ENCODE measurements around the gene SPATA31D1. TPM values are rescaled to one million over a fixed set of nuclear protein-coding genes. Genes with fewer than 3 reads are reported as not detected.
"Not testable (repeated sequence)": the region's sequence is repeated elsewhere in the genome, so short reads cannot be mapped to it uniquely, and the experiment has no call there.

The SPATA31D1 gene
- not detected for total RNA-seq
- long read RNA-seq, donor 1 = 0 reads
- long read RNA-seq, donor 2 = 0 reads

DNA sequence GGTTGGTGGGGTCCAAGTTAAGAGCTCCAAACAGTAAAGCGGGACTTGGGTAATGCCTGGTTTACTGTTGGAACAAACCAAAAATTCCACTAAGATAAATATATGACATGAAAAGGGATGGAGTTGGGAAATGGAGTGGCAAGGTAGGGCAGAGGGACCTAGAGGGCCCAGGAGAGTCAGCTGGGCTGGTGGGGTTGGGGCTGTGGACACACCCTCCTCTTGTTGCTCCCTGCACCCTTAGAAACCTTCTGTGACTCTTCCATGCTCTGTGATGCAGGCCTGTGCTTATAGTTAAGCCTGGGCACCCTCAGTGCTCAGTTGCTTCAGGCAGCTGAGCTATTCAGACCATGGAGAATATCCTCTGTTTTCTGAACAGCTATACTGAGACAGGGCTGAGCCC, at the start of gene SPATA31D1:
SPATA31D1 (plus strand) TSS at position 301 of the 400 bp plus-strand sequence; CDS start at position 348, 47 bp downstream.
- intact Hi-C loops (cut with DNase I); DNase-seq (ENCODE audit: low spot score): not testable (repeated sequence)

DNA sequence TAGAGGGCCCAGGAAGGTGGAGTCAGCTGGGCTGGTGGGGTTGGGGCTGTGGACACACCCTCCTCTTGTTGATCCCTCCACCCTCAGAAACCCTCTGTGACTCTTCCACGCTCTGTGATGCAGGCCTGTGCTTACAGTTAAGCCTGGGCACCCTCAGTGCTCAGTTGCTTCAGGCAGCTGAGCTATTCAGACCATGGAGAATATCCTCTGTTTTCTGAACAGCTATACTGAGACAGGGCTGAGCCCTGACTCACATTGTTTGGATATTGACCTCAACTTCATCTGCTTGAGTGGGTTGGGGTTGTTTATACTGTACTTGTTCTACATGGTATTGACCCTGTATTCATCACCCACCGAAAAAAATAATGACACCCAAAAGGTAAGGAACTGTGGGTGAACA, 45.2 kb upstream of the SPATA31D1 start, which contains the start of gene SPATA31D3:
SPATA31D3 (plus strand) TSS at position 108 of the 400 bp plus-strand sequence; CDS start at position 194, 86 bp downstream.
- DNase-seq (ENCODE audit: low spot score); intact Hi-C loops (cut with DNase I): not testable (repeated sequence)

- intact Hi-C loops (cut with DNase I); DNase-seq (ENCODE audit: low spot score): not testable (repeated sequence)
Observed at GRCh38 chr9:81948650-81949049, 39.9 kb upstream of the SPATA31D1 start.

DNA sequence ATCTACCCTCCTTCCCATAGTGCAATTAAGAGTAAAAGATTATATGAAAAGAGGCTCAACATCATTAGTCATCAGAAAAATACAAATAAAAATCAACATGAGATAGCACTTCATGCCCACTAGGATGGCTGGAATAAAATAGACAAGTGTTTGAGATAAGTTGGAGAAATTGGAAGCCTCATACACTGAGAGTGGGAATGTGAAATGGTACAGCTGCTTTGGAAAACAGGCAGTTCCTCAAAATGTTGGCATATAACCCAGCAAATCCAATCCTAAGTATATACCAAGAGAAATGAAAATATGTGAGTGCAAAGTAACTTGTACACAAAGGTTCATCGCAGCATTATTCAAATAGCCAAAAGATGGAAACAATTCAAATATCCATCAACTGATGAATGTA, 35.5 kb upstream of the SPATA31D1 start:
- no peak for DNase-seq (ENCODE audit: low spot score)
- intact Hi-C loops (cut with DNase I) = no loop called here

DNA sequence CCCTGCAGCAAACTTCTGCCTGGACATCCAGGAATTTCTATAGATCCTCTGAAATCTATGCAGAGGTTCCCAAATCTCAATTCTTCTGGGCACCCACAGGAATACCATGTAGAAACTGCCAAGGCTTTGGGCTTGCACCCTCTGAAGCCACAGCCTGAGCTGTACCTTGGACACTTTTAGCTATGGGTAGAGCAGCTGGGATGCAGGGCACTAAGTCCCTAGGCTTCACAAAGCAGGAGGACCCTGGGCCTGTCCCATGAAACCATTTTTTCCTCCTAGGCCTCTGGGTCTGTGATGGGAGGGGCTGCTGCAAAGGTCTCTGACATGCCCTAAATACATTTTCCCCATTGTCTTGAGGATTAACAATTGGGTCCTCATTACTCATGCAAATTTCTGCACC, 32.9 kb upstream of the SPATA31D1 start:
- DNase-seq (ENCODE audit: low spot score) = no peak
- intact Hi-C loops (cut with DNase I) = no loop called here

- intact Hi-C loops (cut with DNase I) = no loop called here
- no peak for DNase-seq (ENCODE audit: low spot score)
Observed at GRCh38 chr9:81964218-81965171, 24.1 kb upstream of the SPATA31D1 start.

DNA sequence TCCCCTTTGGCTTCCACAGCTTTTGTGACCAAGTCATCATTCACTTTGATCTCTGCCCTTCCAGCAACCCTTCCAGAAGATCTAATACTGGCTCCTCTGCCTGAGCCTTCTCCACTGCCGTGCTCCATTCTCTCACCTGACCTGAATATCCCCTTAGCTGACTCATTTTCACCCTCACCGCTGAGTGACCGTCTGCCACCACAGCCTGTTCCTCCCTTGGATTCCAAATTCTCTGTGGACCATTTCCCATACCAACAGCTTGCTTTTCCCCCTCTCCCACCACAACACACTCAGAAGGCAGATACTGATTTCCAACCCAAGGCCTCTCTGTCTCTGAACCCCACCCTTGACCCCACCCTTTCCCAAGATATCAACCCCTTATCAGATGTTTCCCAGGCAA, 20.5 kb upstream of the SPATA31D1 start:
- intact Hi-C loops (cut with DNase I) = no loop called here
- no peak for DNase-seq (ENCODE audit: low spot score)

DNA sequence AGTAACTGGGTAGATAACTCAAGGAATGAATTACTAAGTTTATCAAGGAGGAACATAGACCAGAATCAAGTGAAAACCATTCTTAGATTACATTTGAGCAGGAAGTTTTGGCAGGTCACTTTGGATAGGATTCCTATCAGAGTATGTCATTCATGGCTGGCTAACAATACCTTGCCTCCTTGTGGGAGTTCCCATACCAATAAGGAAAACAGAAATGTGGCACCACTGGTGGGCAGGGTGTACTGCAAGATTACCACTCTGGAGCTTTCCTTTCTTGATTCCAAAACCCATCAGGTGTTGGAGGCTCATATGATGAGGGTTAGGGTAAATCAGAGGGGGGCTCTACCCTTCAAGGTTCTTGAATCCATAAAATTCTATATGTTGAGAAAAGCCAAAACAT, 18.6 kb upstream of the SPATA31D1 start:
- DNase-seq (ENCODE audit: low spot score) = no peak

DNA sequence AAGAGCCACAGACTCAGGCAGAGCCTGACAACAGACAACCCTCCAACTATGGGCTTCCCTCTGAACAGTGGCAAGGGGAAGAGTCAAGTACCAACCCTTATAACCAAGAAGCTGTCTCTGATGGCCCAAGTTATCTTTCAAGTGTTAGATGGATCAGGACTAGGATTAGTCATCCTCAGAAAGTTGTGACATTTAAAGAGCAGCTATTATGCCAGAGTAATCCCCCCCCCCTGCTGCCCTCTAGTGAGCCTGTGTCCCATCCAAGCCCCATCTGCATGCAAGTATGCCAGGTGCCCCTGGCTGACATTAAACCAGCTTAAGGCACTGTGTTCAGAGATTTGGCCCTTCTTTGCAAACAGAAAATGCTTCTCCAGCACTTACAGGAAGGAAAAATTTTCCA, 16.8 kb upstream of the SPATA31D1 start:
- intact Hi-C loops (cut with DNase I) = no loop called here
- no peak for DNase-seq (ENCODE audit: low spot score)

More for the DNA sequence above, 18.6 kb upstream of the SPATA31D1 start:
- intact Hi-C loops (cut with DNase I) = loop anchor here in 1 of 2 donors (1.0 kb wide), 1 partner anchor 48 kb away; no protein-coding TSS in a partner anchor

DNA sequence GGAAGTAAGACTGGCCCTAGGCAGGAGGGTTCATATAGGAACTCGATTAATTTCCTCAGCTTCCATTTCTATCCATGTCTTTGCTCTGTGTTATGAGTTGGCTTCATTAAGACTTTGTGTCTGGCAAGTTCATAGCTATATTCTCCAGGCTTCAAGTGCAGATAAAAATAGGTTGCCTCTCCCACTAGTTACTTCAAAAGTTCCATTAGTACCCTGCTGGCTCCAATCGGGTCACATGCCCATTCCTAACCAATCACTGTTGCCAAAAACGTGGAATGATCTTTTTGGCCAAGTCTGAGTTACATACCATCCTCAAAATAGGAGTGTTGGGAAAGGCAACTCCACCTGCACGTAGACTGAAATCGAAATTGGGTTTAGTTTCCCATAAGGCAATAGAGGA, 13.8 kb upstream of the SPATA31D1 start:
- DNase-seq (ENCODE audit: low spot score) = no peak
- intact Hi-C loops (cut with DNase I) = no loop called here

DNA sequence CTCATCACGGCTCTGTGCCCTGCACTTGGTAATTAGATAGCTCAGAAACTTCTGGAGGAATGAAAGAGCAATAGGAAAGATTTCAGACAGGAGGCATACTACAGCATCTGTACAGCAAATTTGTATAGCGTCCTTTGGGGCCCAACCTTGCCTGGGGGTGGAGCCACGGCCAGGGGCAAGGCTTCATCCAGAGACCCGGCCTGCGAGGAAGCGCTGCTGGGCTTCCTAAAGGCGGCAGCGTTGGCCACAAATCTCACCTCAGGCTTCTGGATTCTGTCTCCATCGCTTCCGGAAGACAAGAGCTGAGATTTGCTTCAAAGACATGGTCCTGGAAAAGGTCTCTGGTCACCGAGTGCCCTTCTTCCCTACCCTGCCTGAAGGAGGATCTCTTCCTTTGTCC, 12.2 kb upstream of the SPATA31D1 start:
- DNase-seq (ENCODE audit: low spot score) = no peak
- intact Hi-C loops (cut with DNase I) = no loop called here

GRCh38 chr9:81979196-81979595, 9.4 kb upstream of the SPATA31D1 start:
- no peak for DNase-seq (ENCODE audit: low spot score)
- intact Hi-C loops (cut with DNase I) = no loop called here

DNA sequence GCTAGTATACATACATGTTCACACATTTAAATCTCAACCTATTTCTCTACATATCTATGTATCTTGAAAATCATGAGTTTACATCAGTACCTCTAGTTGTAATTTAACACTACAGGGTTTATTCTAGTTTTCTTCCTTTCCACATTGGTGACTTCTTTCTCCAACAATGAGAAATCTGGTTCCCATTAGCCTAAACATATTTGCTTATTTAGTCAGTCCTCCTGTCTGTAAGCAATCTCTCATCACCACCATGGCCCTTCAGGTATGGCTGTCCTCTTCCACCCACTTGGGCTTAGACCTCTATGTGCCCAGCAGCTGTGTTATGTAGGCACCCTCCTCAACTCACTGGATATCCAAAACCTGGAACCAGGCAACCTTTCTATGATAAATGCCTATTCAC, 8.0 kb upstream of the SPATA31D1 start:
- DNase-seq (ENCODE audit: low spot score) = no peak
- intact Hi-C loops (cut with DNase I) = no loop called here

DNA sequence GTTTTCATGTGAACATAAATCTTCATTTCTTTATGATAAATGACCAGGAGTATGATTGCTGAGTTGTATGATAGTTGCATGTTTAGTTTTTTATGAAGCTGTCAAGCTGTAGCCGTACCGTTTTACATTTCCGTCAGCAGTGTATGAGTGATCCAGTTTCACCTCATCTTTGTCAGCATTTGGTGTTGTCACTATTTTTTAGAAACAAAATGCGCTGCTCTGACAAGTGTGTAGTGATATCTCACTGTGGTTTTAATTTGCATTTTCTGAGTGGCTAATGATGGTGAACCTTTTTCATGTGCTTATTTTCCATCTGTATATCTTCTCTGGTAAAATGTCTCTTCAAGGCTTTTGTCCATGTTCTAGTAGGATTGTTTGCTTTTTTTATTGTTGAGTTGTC, 6.7 kb upstream of the SPATA31D1 start:
- intact Hi-C loops (cut with DNase I) = no loop called here

GRCh38 chr9:81984928-81985327, 3.6 kb upstream of the SPATA31D1 start:
- intact Hi-C loops (cut with DNase I) = no loop called here
- no peak for DNase-seq (ENCODE audit: low spot score)

More for the DNA sequence above, 6.7 kb upstream of the SPATA31D1 start:
- DNase-seq (ENCODE audit: low spot score) = no peak

DNA sequence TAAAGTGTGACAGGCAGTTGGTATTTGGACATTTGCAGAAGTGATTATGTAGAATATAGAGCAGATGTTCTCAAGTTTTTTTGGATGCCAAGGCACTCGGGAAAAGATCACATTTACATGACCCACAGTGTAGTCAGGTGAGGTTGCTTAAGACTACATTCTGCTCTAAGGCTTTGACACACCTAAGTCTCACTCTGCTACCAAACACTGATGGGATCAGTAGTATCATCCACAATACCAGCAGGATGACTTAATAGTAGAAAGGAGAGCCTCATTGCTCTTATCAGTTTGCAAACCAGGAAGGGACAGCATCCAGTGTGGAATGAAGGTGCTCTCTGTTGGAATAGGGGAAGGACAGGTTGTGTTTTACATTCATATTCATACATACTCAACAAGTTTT, 2.5 kb upstream of the SPATA31D1 start:
- intact Hi-C loops (cut with DNase I) = no loop called here
- no peak for DNase-seq (ENCODE audit: low spot score)

DNA sequence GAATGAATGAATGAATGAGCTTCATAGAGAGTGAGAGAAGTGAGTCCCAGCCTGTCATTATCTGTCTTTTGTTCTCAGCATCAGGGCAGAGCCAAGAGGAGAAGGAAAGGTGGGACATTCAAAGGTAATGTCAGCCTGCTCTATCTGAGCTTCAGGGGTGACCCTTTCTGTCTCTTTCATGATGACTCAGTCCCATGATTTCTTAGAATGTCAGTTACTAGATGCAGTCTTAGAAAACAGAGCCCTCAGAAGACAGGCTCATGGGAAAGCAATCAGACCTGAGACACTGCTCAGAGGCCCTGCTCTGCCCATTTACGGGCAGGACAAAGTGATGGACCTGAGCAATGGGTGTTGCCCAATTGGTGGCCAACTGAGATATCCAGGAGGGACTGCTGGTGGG, 1.1 kb downstream of the SPATA31D1 start:
- no peak for DNase-seq (ENCODE audit: low spot score)
- intact Hi-C loops (cut with DNase I) = no loop called here

DNA sequence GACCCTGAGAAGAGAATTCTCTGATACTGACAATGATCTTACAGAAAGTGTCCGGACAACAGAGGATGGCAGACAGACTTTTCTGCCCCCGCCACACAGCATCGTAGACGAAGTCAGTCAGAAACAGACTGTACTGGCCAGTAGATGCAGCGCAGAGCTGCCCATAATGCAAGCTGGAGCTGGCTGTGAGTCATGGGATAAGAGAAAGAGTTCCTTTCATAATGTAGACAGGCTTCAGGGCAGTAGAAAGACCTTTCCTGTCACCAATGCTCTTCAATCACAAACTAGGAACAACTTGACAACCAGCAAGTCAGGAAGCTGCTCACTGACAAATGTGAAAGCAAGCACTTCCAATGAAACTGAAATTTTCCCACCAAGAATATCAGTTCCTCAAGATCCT, 5.1 kb downstream of the SPATA31D1 start:
- no peak for DNase-seq (ENCODE audit: low spot score)
- intact Hi-C loops (cut with DNase I) = no loop called here

- DNase-seq (ENCODE audit: low spot score) = no peak
- intact Hi-C loops (cut with DNase I) = no loop called here
Observed at GRCh38 chr9:81999806-82000205, 11.2 kb downstream of the SPATA31D1 start.

GRCh38 chr9:82010711-82011110, 22.1 kb downstream of the SPATA31D1 start:
- intact Hi-C loops (cut with DNase I) = no loop called here
- no peak for DNase-seq (ENCODE audit: low spot score)

DNA sequence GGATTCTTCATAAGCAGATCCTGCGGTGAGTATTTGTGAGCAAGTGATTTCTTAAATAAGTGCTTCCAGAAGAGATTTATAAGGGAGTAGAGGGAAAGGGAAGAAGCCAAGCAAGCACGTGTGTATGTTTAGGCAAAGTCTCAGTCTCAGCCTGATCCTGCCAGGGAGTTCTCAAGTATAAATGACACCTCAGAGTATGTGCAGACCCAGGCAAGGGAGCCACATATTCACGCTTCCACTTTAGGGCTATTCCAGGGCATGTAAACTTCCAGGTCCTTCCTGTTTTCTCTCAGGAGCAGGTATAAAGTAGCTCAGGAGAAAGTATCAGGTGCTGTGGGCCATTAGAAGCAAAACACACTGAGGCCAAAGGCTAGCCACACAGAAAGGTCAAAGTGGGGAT, 22.6 kb downstream of the SPATA31D1 start:
- intact Hi-C loops (cut with DNase I) = no loop called here
- no peak for DNase-seq (ENCODE audit: low spot score)
